WERI-Rb-1 (cell line): ENCODE results near the gene LYSMD4.

Source experiments
- DNase-seq: peaks from one replicate; pipeline ENCODE4 v3.0.0-alpha.2; 2020
- H3K27ac ChIP-seq: fragments of 250-450 bp; sonication (Bioruptor Pico); 2 replicates; pipeline ENCODE4 v1.5.1; 2020; ENCODE audit warnings: mild to moderate bottlenecking, moderate library complexity
- H3K27me3 ChIP-seq: fragments of 250-450 bp; sonication (Bioruptor Pico); 2 replicates; pipeline ENCODE4 v1.5.1; 2021; ENCODE audit warnings: mild to moderate bottlenecking, low read depth, moderate library complexity; ENCODE audit not compliant: insufficient read depth, severe bottlenecking
- H3K36me3 ChIP-seq: fragments of 250-450 bp; sonication (Bioruptor Pico); 2 replicates; pipeline ENCODE4 v1.5.1; 2020; ENCODE audit warnings: mild to moderate bottlenecking, moderate library complexity
- H3K4me3 ChIP-seq: 2 replicates; pipeline ENCODE4 v1.5.1; 2011; ENCODE audit warnings: low read depth, mild to moderate bottlenecking, control low read depth, low read length
- H3K9me3 ChIP-seq: fragments of 250-450 bp; sonication (Bioruptor Pico); 2 replicates; pipeline ENCODE4 v1.5.1; 2021; ENCODE audit warnings: mild to moderate bottlenecking, moderate library complexity; ENCODE audit not compliant: severe bottlenecking
- TF ChIP-seq, protein P1 (sequence below): IDR thresholded peaks from 2 replicates; pipeline ENCODE4 v1.5.1; 2011; ENCODE audit warnings: low read depth, mild to moderate bottlenecking, control low read depth, inconsistent platforms, low read length

Gene LYSMD4

DNA sequence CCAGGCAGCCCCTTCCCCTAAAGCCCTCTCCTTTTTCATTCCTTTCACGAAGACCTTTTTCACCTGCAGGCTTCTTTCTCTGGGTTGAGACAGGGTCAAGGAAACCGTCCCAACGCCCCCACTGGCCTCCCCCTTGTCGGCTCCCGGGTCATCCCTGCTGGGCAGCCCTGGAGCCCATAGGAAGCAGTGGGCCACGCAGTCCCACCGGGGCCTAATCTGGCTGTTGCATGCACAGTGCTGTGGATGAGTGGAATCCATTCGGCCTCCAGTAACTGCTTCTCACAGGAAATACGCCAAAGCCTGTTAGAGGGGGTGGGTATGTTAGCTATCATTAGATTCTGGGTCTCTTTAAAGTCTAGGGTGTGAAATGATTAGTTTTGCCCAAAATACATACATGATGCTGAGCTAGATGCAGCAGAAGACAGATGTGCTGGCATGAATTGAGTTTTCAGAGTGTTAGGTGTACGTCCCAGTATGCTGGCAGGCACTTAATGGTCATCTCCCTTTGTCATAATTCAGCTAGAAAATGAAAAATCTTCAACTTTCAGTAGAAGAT is 16.6 kb downstream of the LYSMD4 start:
- Histone ChIP-seq H3K4me3 (no peak overlapping the region), H3K9me3 (no peaks in the 10 kb centered on the region), H3K27ac (no peak overlapping the region), H3K36me3 (peaks cover 28% of the 10 kb centered on the region), H3K27me3 (no peaks in the 10 kb centered on the region)
- no peak for DNase-seq
- TF ChIP-seq, protein P1, sequence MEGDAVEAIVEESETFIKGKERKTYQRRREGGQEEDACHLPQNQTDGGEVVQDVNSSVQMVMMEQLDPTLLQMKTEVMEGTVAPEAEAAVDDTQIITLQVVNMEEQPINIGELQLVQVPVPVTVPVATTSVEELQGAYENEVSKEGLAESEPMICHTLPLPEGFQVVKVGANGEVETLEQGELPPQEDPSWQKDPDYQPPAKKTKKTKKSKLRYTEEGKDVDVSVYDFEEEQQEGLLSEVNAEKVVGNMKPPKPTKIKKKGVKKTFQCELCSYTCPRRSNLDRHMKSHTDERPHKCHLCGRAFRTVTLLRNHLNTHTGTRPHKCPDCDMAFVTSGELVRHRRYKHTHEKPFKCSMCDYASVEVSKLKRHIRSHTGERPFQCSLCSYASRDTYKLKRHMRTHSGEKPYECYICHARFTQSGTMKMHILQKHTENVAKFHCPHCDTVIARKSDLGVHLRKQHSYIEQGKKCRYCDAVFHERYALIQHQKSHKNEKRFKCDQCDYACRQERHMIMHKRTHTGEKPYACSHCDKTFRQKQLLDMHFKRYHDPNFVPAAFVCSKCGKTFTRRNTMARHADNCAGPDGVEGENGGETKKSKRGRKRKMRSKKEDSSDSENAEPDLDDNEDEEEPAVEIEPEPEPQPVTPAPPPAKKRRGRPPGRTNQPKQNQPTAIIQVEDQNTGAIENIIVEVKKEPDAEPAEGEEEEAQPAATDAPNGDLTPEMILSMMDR, result no peak

DNA sequence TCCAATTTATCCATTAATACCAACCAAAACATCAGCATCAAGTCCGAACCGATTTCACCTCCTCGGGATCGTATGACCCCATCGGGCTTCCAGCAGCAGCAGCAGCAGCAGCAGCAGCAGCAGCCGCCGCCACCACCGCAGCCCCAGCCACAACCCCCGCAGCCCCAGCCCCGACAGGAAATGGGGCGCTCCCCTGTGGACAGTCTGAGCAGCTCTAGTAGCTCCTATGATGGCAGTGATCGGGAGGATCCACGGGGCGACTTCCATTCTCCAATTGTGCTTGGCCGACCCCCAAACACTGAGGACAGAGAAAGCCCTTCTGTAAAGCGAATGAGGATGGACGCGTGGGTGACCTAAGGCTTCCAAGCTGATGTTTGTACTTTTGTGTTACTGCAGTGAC is 20.8 kb downstream of the LYSMD4 start:
- H3K36me3 ChIP-seq, result peaks cover 38% of the 10 kb centered on the region
- no peak for DNase-seq
- H3K27ac ChIP-seq, result no peak overlapping the region
- H3K4me3 ChIP-seq, result no peak overlapping the region
- TF ChIP-seq, protein P1, result no peak
- no peaks in the 10 kb centered on the region for H3K27me3 ChIP-seq
- H3K9me3 ChIP-seq, result no peaks in the 10 kb centered on the region

DNA sequence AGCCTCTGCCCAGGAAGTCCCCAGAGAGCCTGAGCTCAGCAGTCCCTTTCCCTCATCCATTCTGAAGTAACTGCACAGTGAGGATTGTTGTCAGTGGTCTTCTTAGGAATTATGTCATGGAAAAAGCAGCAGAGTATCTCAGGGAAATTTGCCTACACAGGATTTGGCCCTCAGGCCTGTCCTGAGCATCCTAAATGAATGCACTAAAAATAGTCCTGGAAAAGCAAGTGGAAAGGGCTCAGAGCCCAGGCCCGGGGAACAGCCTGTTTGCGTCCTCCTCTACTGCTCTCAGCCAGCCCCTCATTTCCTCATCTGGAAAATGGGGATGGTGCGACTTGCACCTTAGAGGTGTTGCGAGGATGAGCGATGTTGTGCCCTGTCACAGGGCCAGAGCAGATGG is 21.6 kb downstream of the LYSMD4 start:
- no peaks in the 10 kb centered on the region for H3K27me3 ChIP-seq
- no peaks in the 10 kb centered on the region for H3K9me3 ChIP-seq
- no peak for DNase-seq
- H3K36me3 ChIP-seq, result peaks cover 42% of the 10 kb centered on the region
- TF ChIP-seq, protein P1, result no peak
- peak overlapping the region; percentile 27; the same call in 1 of the 2 replicates for H3K27ac ChIP-seq
- no peak overlapping the region for H3K4me3 ChIP-seq

DNA sequence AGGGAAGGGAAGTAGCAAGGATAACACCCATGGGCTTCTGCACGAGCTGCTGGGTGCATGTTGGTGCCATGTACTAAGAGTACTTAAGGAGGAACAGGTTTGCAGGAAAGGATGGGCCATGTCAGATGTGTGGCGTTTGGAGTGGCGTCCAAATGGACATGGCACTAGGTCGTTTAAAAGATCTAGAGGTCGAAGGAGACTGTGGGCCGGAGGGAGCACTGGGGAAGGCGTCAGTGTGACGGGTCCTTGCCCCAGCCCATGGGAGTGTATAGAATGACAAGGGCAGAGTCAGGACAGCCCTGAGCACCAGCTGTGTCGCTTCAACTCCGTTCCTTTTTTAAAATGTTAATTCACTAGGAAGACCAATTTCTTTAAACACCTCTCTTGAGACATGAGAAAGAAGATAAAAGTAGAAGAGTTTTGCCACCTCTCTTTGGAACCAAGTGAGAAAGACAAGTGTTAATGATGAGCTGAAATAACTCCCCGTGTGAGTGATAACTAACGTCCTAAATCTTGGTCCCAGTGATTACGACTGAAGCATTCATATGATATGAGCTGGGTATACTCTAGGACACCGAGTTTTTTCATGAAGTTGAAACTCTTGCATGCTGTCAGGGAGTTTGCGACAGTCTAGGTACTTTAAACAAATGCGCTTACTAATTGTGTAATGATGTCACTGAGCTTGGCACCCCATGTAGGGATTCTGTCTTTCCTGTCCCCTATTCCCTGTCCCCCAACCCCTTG is 23.8 kb downstream of the LYSMD4 start:
- DNase-seq, result no peak
- H3K9me3 ChIP-seq, result no peaks in the 10 kb centered on the region
- H3K27ac ChIP-seq, result no peak overlapping the region
- H3K27me3 ChIP-seq, result no peaks in the 10 kb centered on the region
- no peak overlapping the region for H3K4me3 ChIP-seq
- H3K36me3 ChIP-seq, result peaks cover 31% of the 10 kb centered on the region
- TF ChIP-seq, protein P1, result no peak

DNA sequence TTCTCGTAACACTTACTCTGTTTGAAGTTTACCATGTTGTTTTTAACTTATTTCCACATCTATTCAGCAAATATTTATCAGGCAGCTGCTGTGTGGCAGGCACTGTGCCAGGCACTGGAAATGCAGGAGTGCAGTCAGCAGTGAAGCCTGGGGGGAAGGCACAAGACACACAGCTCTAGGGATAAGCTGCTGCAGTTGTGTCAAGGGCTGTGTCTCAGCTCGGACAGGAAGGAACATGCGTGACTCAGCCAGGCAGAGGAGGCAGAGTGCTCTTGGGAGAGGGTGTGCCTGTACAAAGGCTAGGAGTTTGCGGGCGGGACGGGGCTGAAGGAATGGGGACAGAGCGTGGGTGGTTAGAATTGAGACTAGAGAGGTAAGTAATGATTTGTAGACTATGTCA is 24.7 kb downstream of the LYSMD4 start:
- no peaks in the 10 kb centered on the region for H3K27me3 ChIP-seq
- no peak overlapping the region for H3K27ac ChIP-seq
- no peak for DNase-seq
- no peak overlapping the region for H3K4me3 ChIP-seq
- TF ChIP-seq, protein P1, result no peak
- no peaks in the 10 kb centered on the region for H3K9me3 ChIP-seq
- peaks cover 31% of the 10 kb centered on the region for H3K36me3 ChIP-seq
